GM21447 (cell line): ENCODE data around the gene LRRC74A.

Experiments
- ATAC-seq: cut with Tn5 transposase; IDR thresholded peaks from one replicate; pipeline ENCODE4 v1.9.1; 2021; ENCODE audit not compliant: unreplicated experiment

Gene LRRC74A

GRCh38 chr14:76826122-76826521 lies at the start of gene LRRC74A:
LRRC74A (plus strand) TSS chr14:76826408; CDS start chr14:76826698, 290 bp downstream.
- no peak for ATAC-seq

DNA sequence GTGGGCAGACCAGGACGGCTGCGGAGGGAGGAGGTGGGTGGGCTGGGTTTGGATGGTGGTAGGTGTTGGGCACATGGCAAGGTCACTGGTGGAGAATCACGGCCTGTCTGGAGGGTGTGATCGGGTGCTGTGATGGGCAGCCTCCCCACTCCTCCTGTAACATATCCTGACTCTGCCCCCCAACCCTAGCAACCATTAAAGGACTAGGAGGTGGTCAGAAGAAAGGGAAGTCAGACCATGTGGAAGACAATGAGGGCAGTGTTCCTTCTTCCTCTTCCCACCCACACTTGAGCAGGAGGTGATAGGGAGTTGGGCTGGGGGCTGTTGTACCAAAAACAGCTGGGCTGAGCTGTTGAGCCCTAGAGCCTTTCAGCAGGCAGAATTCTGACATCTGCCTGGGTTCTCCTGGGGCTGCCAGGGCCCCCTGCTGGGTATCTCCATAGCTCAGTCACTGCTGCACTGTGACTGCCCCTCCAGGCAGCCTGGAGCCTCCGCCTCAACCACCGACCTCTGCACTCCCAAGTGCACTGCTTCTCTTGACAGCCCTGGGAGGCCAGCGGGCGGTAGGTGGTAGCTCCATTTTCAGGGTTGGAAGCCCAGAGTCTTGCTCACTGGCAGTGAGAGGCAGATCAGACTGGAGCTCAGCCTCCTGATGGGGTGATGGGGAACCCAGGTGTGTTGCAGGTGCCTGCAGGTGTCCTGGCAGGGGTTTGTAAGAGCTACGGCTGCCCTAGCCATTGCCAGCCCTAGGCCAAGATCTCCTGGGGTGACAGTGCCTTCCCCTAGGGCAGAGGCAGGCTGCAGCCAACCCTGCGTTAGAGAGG lies 49.6 kb upstream of the LRRC74A start:
- ATAC-seq = no peak

DNA sequence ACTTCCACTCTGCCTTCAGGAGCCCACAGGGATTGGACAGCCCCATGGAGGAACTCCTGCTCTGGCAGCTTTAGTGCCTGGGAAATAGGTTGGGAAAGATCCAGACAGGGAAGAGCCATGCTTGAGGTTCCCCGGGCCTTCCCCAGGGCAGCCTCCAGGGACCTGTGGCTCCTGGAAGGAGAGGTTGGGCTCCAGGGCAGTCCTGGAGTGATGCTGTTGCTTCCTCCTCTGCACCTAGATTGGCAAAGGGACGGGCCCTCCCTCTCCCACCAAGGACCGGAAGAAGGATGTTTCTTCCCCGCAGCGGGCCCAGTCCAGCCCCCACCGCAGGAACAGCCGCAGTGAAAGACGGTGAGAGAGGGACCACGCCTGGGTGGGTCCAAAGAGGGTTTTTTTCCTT lies 48.5 kb upstream of the LRRC74A start:
- ATAC-seq = no peak

DNA sequence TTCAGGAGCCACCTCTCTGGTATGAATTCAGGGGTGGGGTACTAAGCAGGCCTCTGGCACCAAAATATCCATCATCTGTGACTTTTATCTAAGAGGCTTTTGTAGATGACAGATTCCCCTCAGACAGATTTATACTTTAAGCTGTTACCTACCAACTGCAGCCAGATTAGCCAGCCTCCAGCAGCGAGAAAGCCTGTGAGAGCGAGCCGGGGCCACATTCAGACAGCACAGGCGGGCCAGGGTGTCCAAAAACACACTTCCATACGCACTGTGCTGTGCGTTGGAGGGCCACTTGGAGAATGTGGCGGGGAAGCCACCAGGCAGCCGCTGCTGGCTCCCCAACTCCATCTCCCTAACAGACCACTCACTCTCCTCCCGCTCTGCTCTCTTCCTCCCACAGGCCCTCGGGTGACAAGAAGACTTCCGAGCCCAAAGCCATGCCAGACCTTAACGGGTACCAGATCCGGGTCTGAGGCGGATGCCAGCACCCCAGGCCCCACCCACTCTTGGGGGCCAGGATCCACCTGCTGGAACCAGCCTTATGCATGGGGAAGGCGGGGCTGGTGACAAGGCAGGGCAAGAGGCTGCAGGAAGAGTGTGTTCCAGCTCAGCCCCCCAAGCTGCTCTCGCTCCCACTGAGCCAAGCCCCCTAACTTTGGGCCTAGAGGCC lies 47.5 kb upstream of the LRRC74A start:
- ATAC-seq = no peak

- no peak for ATAC-seq
These were observed 46.8 kb upstream of the LRRC74A start for GRCh38 chr14:76779221-76780057.

GRCh38 chr14:76780058-76780345 lies 46.2 kb upstream of the LRRC74A start:
- ATAC-seq = no peak

DNA sequence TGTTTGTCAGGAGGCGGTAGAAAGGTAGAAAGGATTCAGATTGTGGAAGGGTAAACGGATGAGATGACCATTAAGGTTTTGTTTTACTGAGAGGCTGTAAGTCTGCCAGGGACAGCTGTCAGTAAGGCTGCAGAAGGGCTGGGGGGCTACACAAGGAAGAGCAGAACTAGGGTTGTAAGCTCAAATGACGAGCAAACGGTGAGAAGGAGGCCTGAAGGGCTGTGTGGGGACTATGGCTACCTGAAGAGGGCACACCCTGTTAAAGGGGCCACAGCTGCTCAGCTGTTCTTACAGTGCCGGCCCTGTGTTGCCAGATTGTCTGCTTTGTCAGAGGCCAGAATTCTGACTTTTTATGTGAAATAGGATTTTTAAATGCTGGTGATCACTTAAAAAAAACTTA lies 45.8 kb upstream of the LRRC74A start:
- ATAC-seq = no peak

GRCh38 chr14:76780875-76781647 lies 45.1 kb upstream of the LRRC74A start:
- no peak for ATAC-seq

DNA sequence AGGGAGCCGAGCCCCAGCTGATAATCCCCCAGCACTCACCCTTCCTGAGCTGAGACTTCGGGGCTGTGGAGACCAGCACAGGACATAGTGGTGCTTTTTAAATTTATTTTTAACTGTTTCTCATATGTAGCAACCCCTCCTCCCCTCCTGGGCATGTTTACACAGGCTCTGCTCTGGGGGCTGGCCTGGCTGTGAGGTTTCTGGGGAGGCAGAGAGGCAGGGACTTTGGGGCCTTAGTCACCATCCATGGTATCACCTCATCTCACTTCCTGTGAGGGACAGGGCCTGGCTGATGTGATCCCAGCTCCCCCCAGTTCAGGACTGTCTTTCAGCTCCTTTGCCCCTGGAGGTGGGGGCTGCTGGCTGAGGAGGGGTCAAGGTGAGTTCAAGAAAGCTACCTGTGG lies 44.6 kb upstream of the LRRC74A start:
- no peak for ATAC-seq

- ATAC-seq = no peak
These were observed 43.9 kb upstream of the LRRC74A start for GRCh38 chr14:76782115-76782884.

DNA sequence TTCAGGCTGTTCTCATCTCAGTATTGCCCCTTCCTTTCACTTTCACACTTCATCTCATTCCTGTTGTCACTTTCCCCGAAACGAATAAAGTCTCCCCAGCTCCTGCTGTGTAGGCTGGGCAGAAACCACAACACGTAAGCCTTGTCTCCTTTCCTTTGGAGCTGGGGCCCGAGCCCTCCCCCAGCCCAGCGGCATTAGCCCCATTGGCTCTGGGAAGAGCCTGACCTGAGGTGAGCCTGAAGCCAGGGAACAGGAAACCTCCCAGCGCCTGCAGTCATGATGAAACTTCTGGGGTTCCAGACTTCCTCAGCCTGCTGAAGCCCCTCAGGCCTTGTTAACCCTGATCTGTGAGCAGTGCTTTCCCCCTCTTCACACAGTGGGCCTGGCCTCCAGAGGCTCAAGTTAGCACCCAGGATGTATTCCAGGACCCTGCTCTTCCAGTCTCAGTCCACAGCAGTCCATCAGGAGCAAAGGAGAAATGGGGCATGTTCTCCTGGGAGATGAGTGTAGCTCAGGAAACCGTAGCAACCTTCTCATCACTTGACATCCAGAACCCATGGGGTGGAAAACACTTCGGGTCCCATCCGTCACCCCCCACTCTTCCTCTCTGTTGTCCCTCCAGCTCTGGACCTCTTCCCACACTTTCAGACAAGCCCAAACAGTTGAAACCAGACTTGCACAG lies 43.2 kb upstream of the LRRC74A start:
- no peak for ATAC-seq

DNA sequence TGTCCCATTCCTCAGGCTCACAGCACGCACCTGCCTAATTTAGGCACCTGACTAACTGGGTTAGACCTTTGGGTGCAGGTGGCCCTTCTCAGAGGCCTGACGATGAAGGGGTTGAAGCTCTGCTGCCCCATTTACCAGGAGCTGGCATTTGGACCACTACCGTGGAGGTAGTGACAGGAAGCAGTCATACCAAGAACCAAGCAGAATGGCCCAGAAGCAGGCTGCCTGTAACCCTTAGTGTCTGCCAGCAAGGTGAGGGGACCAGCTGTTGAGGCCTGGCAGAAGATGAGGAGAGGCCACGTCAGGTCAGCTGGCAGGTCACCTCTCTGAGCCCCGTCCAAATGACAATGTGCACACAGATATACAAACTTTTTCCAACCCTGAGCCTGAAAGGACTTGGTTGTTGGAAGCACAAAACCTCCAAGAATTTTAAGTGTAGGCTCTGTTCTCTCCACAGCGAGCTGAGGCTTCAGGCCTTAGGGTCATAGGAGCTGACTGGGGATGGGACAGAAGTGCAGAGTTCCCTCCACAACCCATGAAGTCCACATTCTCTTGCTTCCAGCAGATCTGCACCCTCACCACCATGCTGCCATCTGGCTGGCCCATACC lies 41.8 kb upstream of the LRRC74A start:
- ATAC-seq = peak; percentile 3

- ATAC-seq = peak; percentile 80
These were observed 41.3 kb upstream of the LRRC74A start for GRCh38 chr14:76784881-76785280.

DNA sequence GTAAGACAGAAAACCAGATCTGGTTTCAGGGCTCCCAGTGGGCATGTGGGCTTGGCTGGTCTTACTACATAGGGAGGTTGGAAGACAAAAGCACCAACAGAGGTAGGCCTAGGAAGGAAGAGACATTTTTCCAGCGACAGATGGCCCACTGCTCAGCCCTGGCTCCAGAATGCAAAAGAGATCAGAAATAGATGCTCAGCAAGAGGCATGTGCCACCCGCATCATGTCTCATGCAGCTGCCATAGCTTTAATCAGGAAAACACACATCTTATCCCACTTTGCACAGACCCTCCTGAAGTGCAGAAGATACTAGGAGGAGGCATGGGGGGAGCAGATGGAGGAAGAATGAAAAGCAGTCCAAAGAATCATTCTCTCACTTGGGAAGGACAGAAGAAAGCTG lies 39.6 kb upstream of the LRRC74A start:
- ATAC-seq = no peak

DNA sequence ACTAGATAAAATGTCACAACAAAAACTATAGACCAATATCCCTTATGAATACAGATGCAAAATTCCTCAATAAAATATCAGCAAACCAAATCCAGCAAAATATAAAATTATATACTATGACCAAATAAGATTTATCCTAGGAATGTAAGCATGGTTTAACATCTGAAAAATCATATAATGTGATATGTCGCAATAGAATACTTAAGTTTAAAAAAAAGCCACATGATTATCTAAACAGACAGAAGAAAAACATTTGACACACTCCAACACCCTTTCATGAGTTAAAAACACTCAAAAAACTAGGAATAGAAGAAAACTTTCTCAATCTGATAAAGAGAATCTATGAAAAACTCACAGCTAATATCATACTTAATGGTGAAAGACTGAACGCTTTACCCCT lies 33.8 kb upstream of the LRRC74A start:
- ATAC-seq = no peak

GRCh38 chr14:76793324-76793723 lies 32.9 kb upstream of the LRRC74A start:
- no peak for ATAC-seq

DNA sequence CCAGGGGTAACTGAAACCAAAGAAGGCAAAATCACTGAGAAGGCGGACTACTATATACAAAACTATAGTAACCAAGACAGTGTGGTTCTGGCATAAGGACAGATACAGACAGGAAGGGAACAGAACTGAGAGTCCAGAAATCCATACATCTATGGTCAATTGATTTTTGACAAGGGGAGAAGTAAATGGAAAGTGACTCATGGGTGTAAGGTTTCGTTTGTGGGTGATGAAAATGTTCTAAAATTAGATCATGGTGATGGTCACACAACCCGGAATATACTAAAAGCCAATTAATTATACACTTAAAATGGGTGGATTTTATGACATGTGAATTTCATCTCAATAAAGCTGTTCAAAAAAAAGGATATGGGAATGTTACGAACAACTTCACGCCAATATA lies 32.3 kb upstream of the LRRC74A start:
- no peak for ATAC-seq

DNA sequence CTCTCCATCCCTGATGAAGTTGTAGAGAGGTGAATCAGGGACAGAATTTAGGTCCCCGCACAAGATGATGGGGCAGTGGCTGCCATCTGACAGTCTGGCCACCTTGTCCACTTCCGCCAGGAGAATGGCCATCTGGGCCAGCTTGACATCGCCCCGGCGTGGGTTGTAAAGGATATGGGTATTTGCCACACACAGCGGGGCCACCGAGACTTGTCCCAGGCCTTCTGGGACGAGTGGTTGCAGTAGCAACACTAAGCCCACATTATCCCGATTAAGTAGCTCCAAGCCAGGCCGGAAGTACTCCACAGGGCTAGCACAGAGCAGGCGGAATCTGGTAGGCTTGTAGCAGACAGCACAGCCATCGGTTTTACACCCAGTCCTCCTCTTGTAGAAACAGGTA lies 19.8 kb upstream of the LRRC74A start:
- no peak for ATAC-seq

DNA sequence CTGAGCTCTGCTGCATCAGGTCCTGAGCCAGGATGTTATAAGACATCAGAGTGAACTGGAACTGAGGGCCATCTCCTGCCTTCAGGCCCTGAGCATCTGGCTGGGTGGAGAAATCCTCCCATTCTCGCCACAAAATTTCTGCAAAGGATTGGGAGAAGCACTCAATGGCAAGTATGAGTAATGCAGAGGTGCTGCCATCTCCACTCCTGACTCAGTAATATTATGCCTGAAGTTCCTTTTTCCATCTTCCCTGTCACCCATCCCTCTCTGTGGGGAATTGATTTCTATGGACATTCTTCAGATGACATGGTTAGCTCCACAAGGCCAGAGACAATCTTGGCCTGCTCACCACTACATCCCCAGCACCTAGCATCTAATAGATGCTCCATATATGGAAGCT lies 18.2 kb upstream of the LRRC74A start:
- no peak for ATAC-seq
